WTC11 (cell line): ENCODE measurements around the gene ABCC2. TPM values are rescaled to one million over a fixed set of nuclear protein-coding genes. Genes with fewer than 3 reads are reported as not detected.

Experiments used
- ATAC-seq: fragments of 200-7000 bp; cut with Tn5 transposase; 2 replicates; pipeline ENCODE4 v1.10.0; 2021; ENCODE audit warnings: mild to moderate bottlenecking, moderate library complexity
- CTCF ChIA-PET: fragments of 300-600 bp; sonication (Branson Sonifier 250); formaldehyde crosslinking; loops from one replicate; lab custom pipeline; 2021; ENCODE audit warnings: antibody characterized with exemption; lab: Charles Lee
- POLR2A ChIA-PET: fragments of 350-600 bp; sonication (Branson Sonifier 250); formaldehyde crosslinking; loops from one replicate; lab custom pipeline; 2021; ENCODE audit warnings: antibody characterized with exemption; lab: Charles Lee
- DNase-seq: peaks from one replicate; pipeline ENCODE4 v3.0.0; 2021; ENCODE audit warnings: low spot score
- H3K27ac Mint-ChIP-seq: 2 replicates; pipeline ENCODE4 v1.8.0; 2021; ENCODE audit warnings: mixed read lengths
- H3K27me3 Mint-ChIP-seq: 2 replicates; pipeline ENCODE4 v1.8.0; 2021; ENCODE audit warnings: low read depth, mild to moderate bottlenecking, moderate library complexity, mixed read lengths
- H3K36me3 Mint-ChIP-seq: 2 replicates; pipeline ENCODE4 v1.8.0; 2021; ENCODE audit warnings: mixed read lengths
- H3K4me1 Mint-ChIP-seq: 2 replicates; pipeline ENCODE4 v1.8.0; 2022; ENCODE audit warnings: mixed read lengths
- H3K4me3 Mint-ChIP-seq: 2 replicates; pipeline ENCODE4 v1.8.0; 2021; ENCODE audit warnings: mild to moderate bottlenecking, moderate library complexity, mixed read lengths
- H3K9me3 Mint-ChIP-seq: 2 replicates; pipeline ENCODE4 v1.8.0; 2021; ENCODE audit warnings: mixed read lengths
- CREM ChIP-seq: sonication (generic); formaldehyde crosslinking; IDR thresholded peaks from 2 replicates; pipeline ENCODE4 v1.8.1; 2022; ENCODE audit warnings: mild to moderate bottlenecking, missing genetic modification reagents, moderate library complexity
- FOXP4 ChIP-seq: sonication (generic); formaldehyde crosslinking; IDR thresholded peaks from 2 replicates; pipeline ENCODE4 v1.8.0; 2022; ENCODE audit warnings: mild to moderate bottlenecking, missing genetic modification reagents
- IRF2 ChIP-seq: sonication (generic); formaldehyde crosslinking; IDR thresholded peaks from 2 replicates; pipeline ENCODE4 v1.8.0; 2022; ENCODE audit warnings: low read depth, missing genetic modification reagents, borderline replicate concordance
- JAZF1 ChIP-seq: fragments of 250-450 bp; sonication (Bioruptor Pico); IDR thresholded peaks from 2 replicates; pipeline ENCODE4 v1.9.0; 2021; ENCODE audit warnings: moderate library complexity, mild to moderate bottlenecking, inconsistent platforms
- KAT7 ChIP-seq: sonication (generic); formaldehyde crosslinking; IDR thresholded peaks from 2 replicates; pipeline ENCODE4 v1.8.1; 2023; ENCODE audit warnings: missing genetic modification reagents, mild to moderate bottlenecking, borderline replicate concordance
- MXD4 ChIP-seq: fragments of 250-450 bp; sonication (Bioruptor Pico); IDR thresholded peaks from 2 replicates; pipeline ENCODE4 v1.8.0; 2021; ENCODE audit warnings: mild to moderate bottlenecking, moderate library complexity, borderline replicate concordance
- NFATC4 ChIP-seq: fragments of 250-450 bp; sonication (Bioruptor Pico); IDR thresholded peaks from 2 replicates; pipeline ENCODE4 v1.9.0; 2021; ENCODE audit warnings: mild to moderate bottlenecking
- OVOL2 ChIP-seq: fragments of 250-450 bp; sonication (Bioruptor Pico); IDR thresholded peaks from 2 replicates; pipeline ENCODE4 v1.9.0; 2021; ENCODE audit warnings: mild to moderate bottlenecking, borderline replicate concordance
- PRRX2 ChIP-seq: fragments of 250-450 bp; sonication (Bioruptor Pico); IDR thresholded peaks from 2 replicates; pipeline ENCODE4 v1.8.0; 2021; ENCODE audit warnings: mild to moderate bottlenecking
- RELA ChIP-seq: sonication (generic); formaldehyde crosslinking; IDR thresholded peaks from 2 replicates; pipeline ENCODE4 v1.8.1; 2022; ENCODE audit warnings: missing genetic modification reagents, mild to moderate bottlenecking, borderline replicate concordance
- RORB ChIP-seq: fragments of 250-450 bp; sonication (Bioruptor Pico); IDR thresholded peaks from 2 replicates; pipeline ENCODE4 v1.9.0; 2021; ENCODE audit warnings: mild to moderate bottlenecking
- TCF7 ChIP-seq: sonication (generic); formaldehyde crosslinking; IDR thresholded peaks from 2 replicates; pipeline ENCODE4 v1.8.0; 2022; ENCODE audit warnings: mild to moderate bottlenecking, low read depth, missing genetic modification reagents, moderate library complexity
- TP53 ChIP-seq: sonication (generic); formaldehyde crosslinking; IDR thresholded peaks from 2 replicates; pipeline ENCODE4 v1.8.1; 2023; ENCODE audit warnings: mild to moderate bottlenecking, missing genetic modification reagents
- ZNF219 ChIP-seq: sonication (generic); formaldehyde crosslinking; IDR thresholded peaks from 2 replicates; pipeline ENCODE4 v1.8.0; 2023; ENCODE audit warnings: missing genetic modification reagents, mild to moderate bottlenecking, borderline replicate concordance
- ZNF263 ChIP-seq: sonication (generic); formaldehyde crosslinking; IDR thresholded peaks from 2 replicates; pipeline ENCODE4 v1.8.1; 2022; ENCODE audit warnings: low read depth, mild to moderate bottlenecking, moderate library complexity, missing genetic modification reagents
- ZNF281 ChIP-seq: sonication (generic); formaldehyde crosslinking; IDR thresholded peaks from 2 replicates; pipeline ENCODE4 v1.8.0; 2023; ENCODE audit warnings: mild to moderate bottlenecking, missing genetic modification reagents
- ZNF416 ChIP-seq: fragments of 250-450 bp; sonication (Bioruptor Pico); IDR thresholded peaks from 2 replicates; pipeline ENCODE4 v1.9.0; 2021; ENCODE audit warnings: mild to moderate bottlenecking, inconsistent platforms
- ZNF671 ChIP-seq: fragments of 250-450 bp; sonication (Bioruptor Pico); IDR thresholded peaks from 2 replicates; pipeline ENCODE4 v1.8.0; 2021; ENCODE audit warnings: mild to moderate bottlenecking
- ZSCAN18 ChIP-seq: fragments of 250-450 bp; sonication (Bioruptor Pico); IDR thresholded peaks from 2 replicates; pipeline ENCODE4 v2.1.2; 2022; ENCODE audit warnings: mild to moderate bottlenecking, moderate library complexity
- total RNA-seq: library from RNA; stranded (reverse); gene quantifications from 3 replicates; pipeline ENCODE4 v1.2.3, GENCODE V29; 2021
- TF ChIP-seq, protein P1 (sequence below): sonication (generic); formaldehyde crosslinking; IDR thresholded peaks from 2 replicates; pipeline ENCODE4 v1.8.1; 2022; ENCODE audit warnings: mild to moderate bottlenecking, missing genetic modification reagents, moderate library complexity, borderline replicate concordance
- TF ChIP-seq, protein P2 (sequence below): sonication (generic); formaldehyde crosslinking; IDR thresholded peaks from 2 replicates; pipeline ENCODE4 v1.8.1; 2022; ENCODE audit warnings: mild to moderate bottlenecking, moderate library complexity, missing genetic modification reagents
- TF ChIP-seq, protein P3 (sequence below): fragments of 250-450 bp; sonication (Bioruptor Pico); conservative IDR thresholded peaks from 2 replicates; pipeline ENCODE4 v1.9.0; 2021; ENCODE audit warnings: mild to moderate bottlenecking

Gene ABCC2
- total RNA-seq, 1 experiment from 2014 or later, result 0.87 TPM

DNA sequence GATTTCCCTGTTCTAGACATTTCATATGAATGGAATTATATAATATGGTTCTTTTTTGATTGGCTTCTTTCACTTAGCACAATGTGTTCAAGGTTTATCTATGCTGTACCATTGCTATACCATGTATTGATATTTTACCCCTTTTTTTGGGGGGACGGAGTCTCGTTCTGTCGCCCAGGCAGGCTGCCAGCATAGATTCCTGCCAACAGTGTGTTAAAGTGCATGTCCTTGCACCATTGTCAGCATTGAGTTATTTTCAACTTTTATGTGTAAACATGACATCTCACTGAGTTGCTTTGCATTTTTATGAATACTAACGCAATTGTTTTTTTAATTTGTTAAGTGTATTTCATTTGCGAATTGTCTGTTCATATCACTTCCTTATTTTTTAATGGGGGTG is 4.9 kb downstream of the ABCC2 start:
- Mint-ChIP-seq H3K36me3 (no peaks in the 10 kb centered on the region), H3K27me3 (no peaks in the 10 kb centered on the region), H3K27ac (no peak overlapping the region), H3K9me3 (no peaks in the 10 kb centered on the region), H3K4me1 (peaks cover 20% of the 10 kb centered on the region), H3K4me3 (no peak overlapping the region)
- POLR2A ChIA-PET, result no interaction called here
- ATAC-seq (no peak), DNase-seq (no peak)
- TF ChIP-seq, protein P1, sequence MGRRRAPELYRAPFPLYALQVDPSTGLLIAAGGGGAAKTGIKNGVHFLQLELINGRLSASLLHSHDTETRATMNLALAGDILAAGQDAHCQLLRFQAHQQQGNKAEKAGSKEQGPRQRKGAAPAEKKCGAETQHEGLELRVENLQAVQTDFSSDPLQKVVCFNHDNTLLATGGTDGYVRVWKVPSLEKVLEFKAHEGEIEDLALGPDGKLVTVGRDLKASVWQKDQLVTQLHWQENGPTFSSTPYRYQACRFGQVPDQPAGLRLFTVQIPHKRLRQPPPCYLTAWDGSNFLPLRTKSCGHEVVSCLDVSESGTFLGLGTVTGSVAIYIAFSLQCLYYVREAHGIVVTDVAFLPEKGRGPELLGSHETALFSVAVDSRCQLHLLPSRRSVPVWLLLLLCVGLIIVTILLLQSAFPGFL (CRISPR knock-in tag), result no peak
- TF ChIP-seq MXD4 (CRISPR knock-in tag), result no peak
- TF ChIP-seq ZSCAN18 (CRISPR knock-in tag), result no peak
- no peak for TF ChIP-seq ZNF219 (CRISPR knock-in tag)
- TF ChIP-seq, protein P2, sequence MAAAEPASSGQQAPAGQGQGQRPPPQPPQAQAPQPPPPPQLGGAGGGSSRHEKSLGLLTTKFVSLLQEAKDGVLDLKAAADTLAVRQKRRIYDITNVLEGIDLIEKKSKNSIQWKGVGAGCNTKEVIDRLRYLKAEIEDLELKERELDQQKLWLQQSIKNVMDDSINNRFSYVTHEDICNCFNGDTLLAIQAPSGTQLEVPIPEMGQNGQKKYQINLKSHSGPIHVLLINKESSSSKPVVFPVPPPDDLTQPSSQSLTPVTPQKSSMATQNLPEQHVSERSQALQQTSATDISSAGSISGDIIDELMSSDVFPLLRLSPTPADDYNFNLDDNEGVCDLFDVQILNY, result no peak
- no peak for TF ChIP-seq RORB (CRISPR knock-in tag)
- no peak for TF ChIP-seq ZNF281 (CRISPR knock-in tag)
- TF ChIP-seq NFATC4, result no peak
- TF ChIP-seq OVOL2 (CRISPR knock-in tag), result no peak
- TF ChIP-seq, protein P3, sequence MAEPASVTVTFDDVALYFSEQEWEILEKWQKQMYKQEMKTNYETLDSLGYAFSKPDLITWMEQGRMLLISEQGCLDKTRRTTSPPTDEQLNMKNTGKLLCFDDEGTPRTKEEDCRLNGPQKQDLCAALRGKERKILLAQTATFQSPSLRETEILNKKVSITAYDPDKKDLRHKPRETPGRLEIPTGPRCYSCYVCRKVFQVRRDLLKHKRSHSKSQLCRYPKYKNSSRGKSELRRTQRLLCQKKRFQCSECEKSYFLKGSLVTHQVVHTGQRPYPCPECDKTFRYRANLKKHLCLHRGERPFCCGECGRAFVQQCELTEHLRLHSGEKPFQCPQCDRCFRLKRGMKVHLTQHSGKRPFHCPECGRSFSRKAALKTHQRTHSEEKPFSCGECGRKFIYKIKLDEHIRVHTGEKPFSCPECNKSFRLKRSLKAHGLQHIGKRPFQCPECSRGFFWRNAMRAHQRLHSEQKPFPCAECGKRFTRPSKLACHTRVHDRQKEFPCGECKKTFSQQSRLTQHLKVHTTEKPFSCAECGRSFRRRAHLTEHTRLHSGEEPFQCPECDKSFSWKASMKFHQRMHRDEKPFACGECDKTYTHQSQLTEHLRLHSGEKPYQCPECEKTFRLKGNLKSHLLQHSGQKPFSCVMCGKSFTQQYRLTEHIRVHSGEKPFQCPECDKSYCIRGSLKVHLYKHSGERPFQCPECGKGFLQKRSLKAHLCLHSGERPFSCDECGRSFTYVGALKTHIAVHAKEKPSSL (CRISPR knock-in tag), result no peak
- no peak for TF ChIP-seq TCF7 (CRISPR knock-in tag)
- no peak for TF ChIP-seq KAT7
- CTCF ChIA-PET, result interaction anchor here (1.0 to 1.5 kb wide), 2 partner anchors 12 to 58 kb away, joined by 3 to 5 read pairs; no protein-coding TSS in a partner anchor

GRCh38 chr10:99787782-99788445 is 5.5 kb downstream of the ABCC2 start:
- H3K36me3 Mint-ChIP-seq, result no peaks in the 10 kb centered on the region
- H3K4me3 Mint-ChIP-seq, result no peak overlapping the region
- no peak overlapping the region for H3K27ac Mint-ChIP-seq
- no peaks in the 10 kb centered on the region for H3K27me3 Mint-ChIP-seq
- ATAC-seq (no peak), DNase-seq (no peak)
- ChIA-PET POLR2A (no interaction called here), CTCF (interaction anchor here (1.0 to 1.5 kb wide), 2 partner anchors 12 to 58 kb away, joined by 3 to 5 read pairs; no protein-coding TSS in a partner anchor)
- peaks cover 20% of the 10 kb centered on the region for H3K4me1 Mint-ChIP-seq
- no peak for TF ChIP-seq TP53 (CRISPR knock-in tag)
- TF ChIP-seq ZNF219 (CRISPR knock-in tag), result no peak
- no peak for TF ChIP-seq ZNF263 (CRISPR knock-in tag)
- no peak for TF ChIP-seq IRF2 (CRISPR knock-in tag)
- no peak for TF ChIP-seq PRRX2 (CRISPR knock-in tag)
- no peak for TF ChIP-seq FOXP4 (CRISPR knock-in tag)
- TF ChIP-seq RELA, result no peak
- TF ChIP-seq CREM (CRISPR knock-in tag), result no peak
- no peak for TF ChIP-seq JAZF1 (CRISPR knock-in tag)
- TF ChIP-seq ZNF416 (CRISPR knock-in tag), result no peak
- TF ChIP-seq ZNF671 (CRISPR knock-in tag), result no peak
- no peaks in the 10 kb centered on the region for H3K9me3 Mint-ChIP-seq
